ENCODE results near the gene AP2A1.

DNA sequence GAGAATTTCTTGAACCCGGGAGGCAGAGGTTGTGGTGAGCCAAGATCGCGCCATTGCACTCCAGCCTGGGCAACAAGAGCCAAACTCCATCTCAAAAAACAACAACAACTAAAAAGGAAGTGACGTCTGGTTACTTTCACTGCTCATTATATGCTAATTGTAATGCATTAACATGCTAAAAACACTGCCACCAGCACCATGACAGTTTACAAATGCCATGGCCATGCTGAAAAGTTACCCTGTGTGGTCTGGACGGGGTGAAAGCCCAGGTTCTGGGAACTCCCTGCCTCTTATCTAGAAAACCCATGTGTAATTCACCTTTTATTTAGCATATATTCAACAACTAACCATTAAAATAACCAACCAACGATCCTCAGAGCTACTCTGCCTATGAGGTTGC, 47.8 kb upstream of the AP2A1 start:
- TF ChIP-seq POLR2A (IDR thresholded peaks at IDR 0.05): no peak
- TF ChIP-seq, protein P1, sequence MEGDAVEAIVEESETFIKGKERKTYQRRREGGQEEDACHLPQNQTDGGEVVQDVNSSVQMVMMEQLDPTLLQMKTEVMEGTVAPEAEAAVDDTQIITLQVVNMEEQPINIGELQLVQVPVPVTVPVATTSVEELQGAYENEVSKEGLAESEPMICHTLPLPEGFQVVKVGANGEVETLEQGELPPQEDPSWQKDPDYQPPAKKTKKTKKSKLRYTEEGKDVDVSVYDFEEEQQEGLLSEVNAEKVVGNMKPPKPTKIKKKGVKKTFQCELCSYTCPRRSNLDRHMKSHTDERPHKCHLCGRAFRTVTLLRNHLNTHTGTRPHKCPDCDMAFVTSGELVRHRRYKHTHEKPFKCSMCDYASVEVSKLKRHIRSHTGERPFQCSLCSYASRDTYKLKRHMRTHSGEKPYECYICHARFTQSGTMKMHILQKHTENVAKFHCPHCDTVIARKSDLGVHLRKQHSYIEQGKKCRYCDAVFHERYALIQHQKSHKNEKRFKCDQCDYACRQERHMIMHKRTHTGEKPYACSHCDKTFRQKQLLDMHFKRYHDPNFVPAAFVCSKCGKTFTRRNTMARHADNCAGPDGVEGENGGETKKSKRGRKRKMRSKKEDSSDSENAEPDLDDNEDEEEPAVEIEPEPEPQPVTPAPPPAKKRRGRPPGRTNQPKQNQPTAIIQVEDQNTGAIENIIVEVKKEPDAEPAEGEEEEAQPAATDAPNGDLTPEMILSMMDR (IDR thresholded peaks at IDR 0.05): no peak

Data from thyroid gland (tissue), 4 donors.